H9 (cell line): ENCODE measurements around the gene FBXL7. TPM values are rescaled to one million over a fixed set of nuclear protein-coding genes. Genes with fewer than 3 reads are reported as not detected.

Experiments
- DNase-seq: peaks from one replicate; pipeline ENCODE4 v3.0.0-alpha.2; 2017
- H2AFZ ChIP-seq: one replicate; pipeline ENCODE4 v1.6.1; 2013; ENCODE audit warnings: mild to moderate bottlenecking, low read length, control low read depth, moderate library complexity
- H2AK5ac ChIP-seq: 2 replicates; pipeline ENCODE4 v1.6.1; 2013; ENCODE audit warnings: low read length, control low read depth, mixed read lengths; ENCODE audit not compliant: insufficient read length
- H2BK120ac ChIP-seq: one replicate; pipeline ENCODE4 v1.6.1; 2013; ENCODE audit warnings: low read depth, mild to moderate bottlenecking, low read length, control low read depth, inconsistent platforms; ENCODE audit not compliant: poor library complexity, severe bottlenecking
- H2BK12ac ChIP-seq: 2 replicates; pipeline ENCODE4 v1.6.1; 2013; ENCODE audit warnings: low read length, control low read depth, mixed read lengths, low read depth; ENCODE audit not compliant: insufficient read length
- H2BK15ac ChIP-seq: 2 replicates; pipeline ENCODE4 v1.6.1; 2013; ENCODE audit warnings: low read depth, low read length, control low read depth
- H2BK20ac ChIP-seq: one replicate; pipeline ENCODE4 v1.6.1; 2013; ENCODE audit warnings: low read depth, mild to moderate bottlenecking, low read length, control low read depth, inconsistent platforms; ENCODE audit not compliant: poor library complexity, severe bottlenecking
- H2BK5ac ChIP-seq: 2 replicates; pipeline ENCODE4 v1.6.1; 2013; ENCODE audit warnings: low read length, control low read depth, mixed read lengths; ENCODE audit not compliant: insufficient read length
- H3K14ac ChIP-seq: 2 replicates; pipeline ENCODE4 v1.6.1; 2013; ENCODE audit warnings: low read length, control low read depth; ENCODE audit not compliant: insufficient read depth
- H3K18ac ChIP-seq: 2 replicates; pipeline ENCODE4 v1.6.1; 2013; ENCODE audit warnings: low read depth, mild to moderate bottlenecking, mixed read lengths, low read length, control low read depth; ENCODE audit not compliant: insufficient read length
- H3K23ac ChIP-seq: 2 replicates; pipeline ENCODE4 v1.6.1; 2013; ENCODE audit warnings: low read length, control low read depth, mixed read lengths, low read depth; ENCODE audit not compliant: insufficient read length
- H3K23me2 ChIP-seq: 2 replicates; pipeline ENCODE4 v1.6.1; 2013; ENCODE audit warnings: low read depth, mild to moderate bottlenecking, mixed read lengths, low read length, control low read depth; ENCODE audit not compliant: insufficient read length, poor library complexity, severe bottlenecking
- H3K27ac ChIP-seq: 2 replicates; pipeline ENCODE4 v1.5.1; 2013; ENCODE audit warnings: low read length, control low read depth, mixed read lengths, low read depth; ENCODE audit not compliant: insufficient read length
- H3K27me3 ChIP-seq: 2 replicates; pipeline ENCODE4 v1.6.1; 2013; ENCODE audit warnings: low read length, control low read depth, inconsistent platforms; ENCODE audit not compliant: insufficient read depth
- H3K4ac ChIP-seq: 2 replicates; pipeline ENCODE4 v1.6.1; 2013; ENCODE audit warnings: low read depth, mild to moderate bottlenecking, control low read depth, inconsistent platforms, low read length, moderate library complexity
- H3K4me1 ChIP-seq: 2 replicates; pipeline ENCODE4 v1.6.1; 2013; ENCODE audit warnings: low read length, control low read depth, inconsistent platforms; ENCODE audit not compliant: insufficient read depth
- H3K4me2 ChIP-seq: 2 replicates; pipeline ENCODE4 v1.6.1; 2013; ENCODE audit warnings: low read length, control low read depth, mixed read lengths; ENCODE audit not compliant: insufficient read length, insufficient read depth
- H3K56ac ChIP-seq: 2 replicates; pipeline ENCODE4 v1.6.1; 2013; ENCODE audit warnings: low read depth, mild to moderate bottlenecking, mixed read lengths, low read length, control low read depth; ENCODE audit not compliant: insufficient read length
- H3K79me1 ChIP-seq: 2 replicates; pipeline ENCODE4 v1.6.1; 2013; ENCODE audit warnings: low read depth, mild to moderate bottlenecking, moderate library complexity, low read length, control low read depth, inconsistent platforms; ENCODE audit not compliant: insufficient read depth, poor library complexity, severe bottlenecking
- H3K79me2 ChIP-seq: 2 replicates; pipeline ENCODE4 v1.6.1; 2013; ENCODE audit warnings: low read length, control low read depth, inconsistent platforms; ENCODE audit not compliant: insufficient read depth
- H3K9ac ChIP-seq: 2 replicates; pipeline ENCODE4 v1.6.1; 2013; ENCODE audit warnings: low read length, control low read depth, mixed read lengths; ENCODE audit not compliant: insufficient read length; ENCODE audit errors: extremely low read depth
- H3K9me3 ChIP-seq: one replicate; pipeline ENCODE4 v1.6.1; 2013; ENCODE audit warnings: low read depth, low read length, inconsistent platforms; ENCODE audit not compliant: control insufficient read depth
- H3T11ph ChIP-seq: one replicate; pipeline ENCODE4 v1.6.1; 2013; ENCODE audit warnings: mild to moderate bottlenecking, low read length, control low read depth, inconsistent platforms
- H4K20me1 ChIP-seq: one replicate; pipeline ENCODE4 v1.6.1; 2013; ENCODE audit not compliant: control insufficient read depth, insufficient read length, insufficient read depth
- H4K5ac ChIP-seq: 2 replicates; pipeline ENCODE4 v1.6.1; 2013; ENCODE audit warnings: low read depth, mild to moderate bottlenecking, mixed read lengths, low read length, control low read depth; ENCODE audit not compliant: insufficient read length
- H4K8ac ChIP-seq: replicated peaks from 2 replicates; pipeline ENCODE4 v1.6.1; 2013; ENCODE audit warnings: low read length, control low read depth, mixed read lengths, low read depth; ENCODE audit not compliant: insufficient read length
- H4K91ac ChIP-seq: 2 replicates; pipeline ENCODE4 v1.6.1; 2013; ENCODE audit warnings: low read depth, mild to moderate bottlenecking, moderate library complexity, mixed read lengths, low read length, control low read depth; ENCODE audit not compliant: insufficient read length
- H3K27ac Mint-ChIP-seq, 3 experiments: 2 replicates in 2 of 3; 3 replicates in 1 of 3; pipeline ENCODE4 v1.8.0; 2020 to 2021; ENCODE audit warnings: mixed read lengths in 3 of 3, mild to moderate bottlenecking in 1 of 3, moderate library complexity in 1 of 3
- H3K27me3 Mint-ChIP-seq: 2 replicates; pipeline ENCODE4 v1.8.0; 2021; ENCODE audit warnings: low read depth, mild to moderate bottlenecking, moderate library complexity, mixed read lengths
- H3K36me3 Mint-ChIP-seq, 3 experiments: 2 replicates in 2 of 3; 3 replicates in 1 of 3; pipeline ENCODE4 v1.8.0; 2020 to 2021; ENCODE audit warnings: low read depth in 3 of 3, mixed read lengths in 3 of 3; ENCODE audit not compliant: insufficient read depth in 1 of 3
- H3K4me1 Mint-ChIP-seq, 2 experiments: 2 replicates each; pipeline ENCODE4 v1.8.0; 2020; ENCODE audit warnings: mixed read lengths in 2 of 2
- H3K4me3 Mint-ChIP-seq, 2 experiments: 2 replicates in 1 of 2; 3 replicates in 1 of 2; pipeline ENCODE4 v1.8.0; 2020 to 2021; ENCODE audit warnings: mild to moderate bottlenecking in 2 of 2, mixed read lengths in 2 of 2, moderate library complexity in 1 of 2
- H3K9me3 Mint-ChIP-seq, 2 experiments: 2 replicates in 1 of 2; 3 replicates in 1 of 2; pipeline ENCODE4 v1.8.0; 2020; ENCODE audit warnings: mild to moderate bottlenecking in 2 of 2, mixed read lengths in 2 of 2, moderate library complexity in 1 of 2
- WGBS: extraction: QIAGEN DNeasy Blood & Tissue Kit; methylation state at CpG from one replicate; pipeline ENCODE4 v1.1.7; 2013; ENCODE audit warnings: missing lambda C conversion rate, low lambda C conversion rate, mixed read lengths; ENCODE audit not compliant: insufficient read length; ENCODE audit errors: extremely low coverage; 5-methylcytosine and 5-hydroxymethylcytosine counted together
- total RNA-seq: library from RNA; stranded (reverse); gene quantifications from 2 replicates; pipeline ENCODE4 v1.2.1, GENCODE V29; 2021
- TF ChIP-seq, protein P1 (sequence below): fragments of 200-600 bp; sonication (generic); conservative IDR thresholded peaks from 3 replicates; pipeline ENCODE4 v1.8.0; 2021; ENCODE audit warnings: antibody characterized with exemption, mild to moderate bottlenecking

Gene FBXL7
- total RNA-seq, 1 experiment from 2014 or later = 14.6 TPM

GRCh38 chr5:15980835-15981234 lies 480.9 kb downstream of the FBXL7 start:
- H3K9me3 Mint-ChIP-seq = no peaks in the 10 kb centered on the region
- Histone ChIP-seq H3K23me2 (no peaks in the 10 kb centered on the region), H3T11ph (no peak overlapping the region), H2BK120ac (no peak overlapping the region), H3K27me3 (no peaks in the 10 kb centered on the region), H3K79me1 (no peaks in the 10 kb centered on the region), H3K18ac (no peak overlapping the region), H4K8ac (no peak overlapping the region), H3K14ac (no peak overlapping the region), H2AK5ac (no peak overlapping the region), H3K4me1 (no peaks in the 10 kb centered on the region), H4K5ac (no peak overlapping the region), H2BK15ac (no peak overlapping the region), H3K4ac (no peak overlapping the region), H2AFZ (no peak overlapping the region), H3K56ac (no peak overlapping the region), H2BK20ac (no peak overlapping the region), H2BK12ac (no peak overlapping the region), H3K27ac (no peak overlapping the region), H2BK5ac (no peak overlapping the region), H3K9ac (no peak overlapping the region), H3K9me3 (no peaks in the 10 kb centered on the region), H3K4me2 (no peak overlapping the region), H4K91ac (no peak overlapping the region), H3K23ac (no peak overlapping the region), H3K79me2 (no peaks in the 10 kb centered on the region), H4K20me1 (no peaks in the 10 kb centered on the region)
- no CpG with 5 or more reads among the region's 2 CpGs for WGBS
- no peaks in the 10 kb centered on the region for H3K36me3 Mint-ChIP-seq
- H3K27me3 Mint-ChIP-seq = peaks cover 3% of the 10 kb centered on the region; the same call in 1 of the 2 replicates
- H3K27ac Mint-ChIP-seq = no peak overlapping the region
- no peak for DNase-seq
- no peaks in the 10 kb centered on the region for H3K4me1 Mint-ChIP-seq
- no peak overlapping the region for H3K4me3 Mint-ChIP-seq
- TF ChIP-seq, protein P1, sequence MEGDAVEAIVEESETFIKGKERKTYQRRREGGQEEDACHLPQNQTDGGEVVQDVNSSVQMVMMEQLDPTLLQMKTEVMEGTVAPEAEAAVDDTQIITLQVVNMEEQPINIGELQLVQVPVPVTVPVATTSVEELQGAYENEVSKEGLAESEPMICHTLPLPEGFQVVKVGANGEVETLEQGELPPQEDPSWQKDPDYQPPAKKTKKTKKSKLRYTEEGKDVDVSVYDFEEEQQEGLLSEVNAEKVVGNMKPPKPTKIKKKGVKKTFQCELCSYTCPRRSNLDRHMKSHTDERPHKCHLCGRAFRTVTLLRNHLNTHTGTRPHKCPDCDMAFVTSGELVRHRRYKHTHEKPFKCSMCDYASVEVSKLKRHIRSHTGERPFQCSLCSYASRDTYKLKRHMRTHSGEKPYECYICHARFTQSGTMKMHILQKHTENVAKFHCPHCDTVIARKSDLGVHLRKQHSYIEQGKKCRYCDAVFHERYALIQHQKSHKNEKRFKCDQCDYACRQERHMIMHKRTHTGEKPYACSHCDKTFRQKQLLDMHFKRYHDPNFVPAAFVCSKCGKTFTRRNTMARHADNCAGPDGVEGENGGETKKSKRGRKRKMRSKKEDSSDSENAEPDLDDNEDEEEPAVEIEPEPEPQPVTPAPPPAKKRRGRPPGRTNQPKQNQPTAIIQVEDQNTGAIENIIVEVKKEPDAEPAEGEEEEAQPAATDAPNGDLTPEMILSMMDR = no peak
